ENCODE results near the gene SPOCD1.

Gene SPOCD1

DNA sequence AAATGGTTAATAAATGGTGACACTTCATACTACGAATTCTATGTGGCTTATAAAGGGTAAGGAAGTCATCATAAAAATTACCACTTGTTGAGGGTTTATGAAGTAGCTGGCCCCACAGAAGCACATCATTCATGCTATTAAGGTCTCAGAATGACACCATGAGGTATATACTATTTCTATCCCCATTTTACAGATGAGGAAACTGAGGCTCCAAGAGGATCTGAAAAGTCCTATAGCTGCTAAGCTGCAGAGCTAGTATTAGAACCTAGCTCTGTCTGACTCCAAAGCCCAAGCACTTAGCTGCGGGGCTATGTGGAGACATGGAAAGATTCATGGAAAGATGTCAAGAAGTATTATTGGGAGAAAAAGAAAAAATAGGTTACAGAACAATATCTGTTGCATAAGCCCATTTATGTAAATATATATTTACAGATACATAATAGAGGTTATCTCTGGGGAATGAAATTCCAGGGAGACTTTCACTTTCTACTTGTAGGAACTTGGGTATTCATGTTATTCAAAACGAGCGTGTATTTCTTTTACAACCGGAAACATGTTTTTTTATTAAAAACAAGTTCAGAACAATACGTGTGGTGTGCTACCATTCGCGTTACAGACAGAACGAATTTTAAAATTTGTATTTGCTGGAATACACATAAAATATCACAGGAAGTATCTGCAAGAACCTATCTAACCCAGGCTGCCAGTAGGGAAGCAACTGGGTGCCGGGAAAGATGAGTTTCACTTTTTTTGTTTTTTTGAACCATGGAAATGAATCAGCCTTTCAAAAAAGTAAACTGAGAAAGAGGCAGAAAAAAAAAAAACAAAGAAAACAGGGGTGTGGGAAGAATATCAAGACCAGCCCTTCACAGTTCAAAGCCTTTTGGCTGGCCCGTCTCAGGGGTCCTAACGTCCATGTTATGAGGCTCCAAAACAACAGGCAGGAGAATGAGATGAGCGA is 13.4 kb downstream of the SPOCD1 start:
- H3K27ac ChIP-seq: no peak overlapping the region
- DNase-seq (ENCODE audit: low read depth, low spot score): no peak

GRCh38 chr1:31801458-31801857 is 14.4 kb downstream of the SPOCD1 start:
- no peak overlapping the region for H3K27ac ChIP-seq
- no peak for DNase-seq (ENCODE audit: low read depth, low spot score)

GRCh38 chr1:31800674-31800967 is 15.2 kb downstream of the SPOCD1 start:
- DNase-seq (ENCODE audit: low read depth, low spot score): no peak
- H3K27ac ChIP-seq: no peak overlapping the region

- DNase-seq (ENCODE audit: low read depth, low spot score): no peak
- no peak overlapping the region for H3K27ac ChIP-seq
Measured at GRCh38 chr1:31799895-31800673, 15.7 kb downstream of the SPOCD1 start.

GRCh38 chr1:31799196-31799894 is 16.5 kb downstream of the SPOCD1 start:
- H3K27ac ChIP-seq: no peak overlapping the region
- DNase-seq (ENCODE audit: low read depth, low spot score): no peak

DNA sequence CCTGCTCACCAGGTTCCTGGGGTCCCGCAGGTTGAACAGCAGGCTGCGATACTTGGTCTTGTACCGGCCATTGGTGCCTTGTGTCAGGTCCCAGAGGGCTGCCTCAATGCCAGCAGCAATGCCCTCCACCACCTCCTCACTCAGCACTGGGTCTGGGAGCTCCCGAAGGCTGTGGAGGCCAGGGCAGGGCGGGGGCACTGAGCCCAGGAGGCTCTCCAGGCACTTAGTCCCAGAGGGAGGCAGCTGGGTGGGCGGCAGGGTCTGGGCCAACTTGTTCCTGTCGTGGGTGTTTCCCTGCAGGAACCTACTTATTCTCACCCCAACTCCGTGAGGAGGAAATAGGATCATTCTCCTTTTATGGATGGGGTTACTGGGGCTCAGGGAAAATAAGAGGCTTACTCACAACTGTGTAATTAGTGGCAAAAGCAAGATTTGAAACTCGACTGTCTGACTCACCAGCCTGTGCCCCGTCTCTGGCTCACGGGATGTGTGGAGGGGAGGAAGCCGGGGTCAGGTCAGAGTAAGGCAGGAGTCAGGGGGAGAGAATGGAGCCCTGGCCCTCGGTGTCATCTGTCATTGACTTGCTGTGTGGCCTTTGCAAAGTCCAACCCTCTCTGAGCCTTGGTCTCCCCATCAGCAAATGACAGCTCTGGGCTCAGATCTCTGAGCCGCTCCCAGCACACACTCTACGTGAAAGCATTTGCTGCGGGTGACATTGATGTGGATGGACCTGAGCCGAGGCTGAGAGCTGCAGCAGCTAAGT is 17.2 kb downstream of the SPOCD1 start:
- peak; percentile 40 for DNase-seq (ENCODE audit: low read depth, low spot score)
- peak overlapping the region; percentile 56 for H3K27ac ChIP-seq

DNA sequence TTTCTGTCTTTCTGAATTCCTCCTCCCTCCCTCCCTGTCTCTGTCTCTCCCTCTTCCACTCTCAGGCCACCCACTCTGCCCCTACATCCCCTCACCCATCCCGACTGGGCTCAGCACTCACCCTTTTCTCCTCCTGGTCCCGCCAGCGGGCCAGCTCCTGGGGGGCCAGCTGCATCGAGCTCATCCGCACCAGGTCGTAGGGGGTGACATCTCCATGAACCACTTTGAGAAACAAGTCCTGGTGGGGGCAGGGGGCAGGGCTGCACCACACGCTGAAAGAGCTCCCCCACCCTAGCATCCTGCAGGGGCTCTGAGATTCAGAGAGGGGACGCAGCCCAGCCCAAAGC is 17.8 kb downstream of the SPOCD1 start:
- no peak for DNase-seq (ENCODE audit: low read depth, low spot score)
- H3K27ac ChIP-seq: peak overlapping the region; percentile 56

DNA sequence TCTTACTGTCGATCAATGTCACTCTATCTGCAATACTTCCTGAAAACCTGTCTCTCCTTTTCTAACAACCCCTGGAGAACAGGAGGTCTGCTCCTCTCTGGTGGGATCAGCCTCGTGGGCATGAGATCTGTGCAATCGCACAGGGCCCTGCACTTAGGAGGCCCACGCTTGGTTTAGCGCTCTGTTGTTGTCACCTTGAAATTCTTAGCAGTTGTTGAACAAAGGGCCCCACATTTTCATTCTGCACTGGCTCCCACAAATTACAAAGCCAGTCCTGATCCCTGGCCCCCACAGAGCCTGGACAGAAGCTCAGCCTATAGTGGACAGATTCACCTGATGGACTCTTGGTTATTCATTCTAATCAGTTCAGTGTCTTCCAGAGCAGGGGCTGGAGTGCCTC is 18.6 kb downstream of the SPOCD1 start:
- DNase-seq (ENCODE audit: low read depth, low spot score): no peak
- H3K27ac ChIP-seq: no peak overlapping the region

GRCh38 chr1:31796707-31797106 is 19.1 kb downstream of the SPOCD1 start:
- DNase-seq (ENCODE audit: low read depth, low spot score): no peak
- H3K27ac ChIP-seq: no peak overlapping the region

GRCh38 chr1:31795801-31796621 is 19.8 kb downstream of the SPOCD1 start:
- no peak overlapping the region for H3K27ac ChIP-seq
- DNase-seq (ENCODE audit: low read depth, low spot score): no peak

GRCh38 chr1:31795096-31795675 is 20.6 kb downstream of the SPOCD1 start:
- no peak overlapping the region for H3K27ac ChIP-seq

DNA sequence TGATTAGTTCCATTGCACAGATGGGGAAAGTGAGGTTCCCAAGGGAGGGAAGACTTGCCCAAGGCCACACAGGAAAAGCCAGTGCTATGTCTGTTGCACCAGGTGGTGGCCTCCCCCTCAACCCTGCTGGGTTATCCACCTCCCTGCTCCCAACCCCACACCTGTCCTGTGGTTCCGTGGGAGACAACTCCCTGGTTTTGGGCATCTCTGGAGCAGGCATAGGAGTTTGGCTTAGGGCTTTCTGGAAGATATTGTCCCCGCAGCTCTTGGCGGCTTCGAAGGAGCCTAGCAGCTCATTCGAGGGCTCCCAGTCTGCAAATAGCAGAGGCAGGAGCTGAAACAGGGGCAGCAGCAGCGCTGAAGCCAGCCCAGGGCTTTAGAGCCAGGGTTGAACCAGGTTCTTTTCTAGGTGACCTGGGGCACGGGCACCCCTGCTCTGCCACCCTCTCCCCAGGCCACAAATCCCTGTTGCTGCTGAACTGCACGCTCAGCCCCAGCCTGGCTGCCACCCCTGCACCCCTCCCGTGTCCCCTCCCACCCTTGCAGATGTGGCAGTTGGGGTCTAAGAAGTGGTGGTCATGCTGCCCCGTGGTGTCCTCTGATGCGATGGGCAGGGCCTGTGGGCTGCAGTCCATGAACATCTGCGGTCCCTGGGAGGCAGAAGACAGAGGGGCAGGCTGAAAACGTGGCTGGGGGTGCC is 22.1 kb downstream of the SPOCD1 start:
- H3K27ac ChIP-seq: no peak overlapping the region
- DNase-seq (ENCODE audit: low read depth, low spot score): no peak

More at GRCh38 chr1:31795096-31795675, 20.6 kb downstream of the SPOCD1 start:
- DNase-seq (ENCODE audit: low read depth, low spot score): no peak

DNA sequence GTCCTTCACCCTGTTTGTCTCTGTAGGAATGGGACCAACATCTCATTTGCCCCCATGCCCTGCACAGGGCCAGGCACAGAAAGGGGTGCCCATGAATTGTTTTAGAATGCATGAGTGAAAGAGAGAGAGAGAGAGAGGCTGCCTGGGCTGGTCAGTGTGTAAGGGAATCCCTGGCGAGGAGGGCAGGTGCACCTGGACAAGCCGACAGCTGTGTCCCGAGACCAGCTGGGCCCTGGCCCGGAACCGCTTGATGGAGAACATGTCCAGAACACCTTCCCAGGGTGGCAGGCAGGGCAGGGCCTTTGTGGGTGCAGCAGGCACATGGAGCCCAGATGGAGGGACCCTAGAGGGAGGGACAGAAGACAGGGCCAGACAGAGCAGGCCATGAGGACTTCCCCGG is 22.7 kb downstream of the SPOCD1 start:
- DNase-seq (ENCODE audit: low read depth, low spot score): no peak
- no peak overlapping the region for H3K27ac ChIP-seq

DNA sequence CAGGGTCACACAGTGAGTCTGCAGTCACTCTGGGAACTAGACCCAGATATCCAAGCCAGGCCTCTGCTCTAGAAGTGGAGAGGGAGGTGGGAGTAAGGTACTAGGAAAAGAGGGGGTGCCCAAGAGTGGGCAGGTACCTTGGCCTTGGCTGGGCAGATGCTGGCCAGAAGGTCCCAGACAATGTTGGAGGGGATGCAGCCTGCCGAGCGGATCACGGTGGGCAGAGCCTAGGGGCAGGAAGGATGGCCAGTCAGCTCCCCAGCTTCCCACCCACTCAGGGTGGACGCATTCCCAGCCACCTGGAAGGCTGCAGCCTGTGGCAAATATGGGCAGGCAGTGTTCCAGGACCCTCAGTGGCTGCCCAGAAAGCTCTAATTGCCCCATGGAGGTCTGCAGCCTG is 23.3 kb downstream of the SPOCD1 start:
- H3K27ac ChIP-seq: no peak overlapping the region
- DNase-seq (ENCODE audit: low read depth, low spot score): no peak

DNA sequence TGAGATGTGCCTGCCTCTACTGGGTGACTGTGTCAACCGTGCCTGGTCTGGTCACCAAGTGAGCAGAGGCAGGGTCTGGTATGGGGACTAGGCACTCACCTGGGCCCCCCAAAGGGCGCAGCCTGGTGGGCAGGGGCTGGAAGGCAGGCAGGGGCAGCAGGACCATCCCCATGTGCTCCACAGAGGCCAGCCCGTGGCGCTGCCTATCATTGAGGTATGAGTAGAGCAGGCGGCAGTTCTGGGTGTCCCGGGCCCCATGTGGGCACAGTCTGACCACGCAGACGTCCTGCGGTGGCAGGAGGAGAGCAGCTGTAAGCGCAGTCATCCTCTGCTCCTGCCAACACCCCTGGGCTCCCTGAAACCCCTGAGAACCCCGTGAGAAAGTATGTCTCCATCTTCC is 23.7 kb downstream of the SPOCD1 start:
- H3K27ac ChIP-seq: no peak overlapping the region
- DNase-seq (ENCODE audit: low read depth, low spot score): no peak

- DNase-seq (ENCODE audit: low read depth, low spot score): no peak
- H3K27ac ChIP-seq: no peak overlapping the region
Measured at GRCh38 chr1:31791131-31791858, 24.5 kb downstream of the SPOCD1 start.

GRCh38 chr1:31790641-31791091 is 25.2 kb downstream of the SPOCD1 start:
- H3K27ac ChIP-seq: no peak overlapping the region
- DNase-seq (ENCODE audit: low read depth, low spot score): no peak

GRCh38 chr1:31790140-31790539 is 25.7 kb downstream of the SPOCD1 start:
- no peak overlapping the region for H3K27ac ChIP-seq
- no peak for DNase-seq (ENCODE audit: low read depth, low spot score)
